ENCODE results near the gene SLC18A3.

DNA sequence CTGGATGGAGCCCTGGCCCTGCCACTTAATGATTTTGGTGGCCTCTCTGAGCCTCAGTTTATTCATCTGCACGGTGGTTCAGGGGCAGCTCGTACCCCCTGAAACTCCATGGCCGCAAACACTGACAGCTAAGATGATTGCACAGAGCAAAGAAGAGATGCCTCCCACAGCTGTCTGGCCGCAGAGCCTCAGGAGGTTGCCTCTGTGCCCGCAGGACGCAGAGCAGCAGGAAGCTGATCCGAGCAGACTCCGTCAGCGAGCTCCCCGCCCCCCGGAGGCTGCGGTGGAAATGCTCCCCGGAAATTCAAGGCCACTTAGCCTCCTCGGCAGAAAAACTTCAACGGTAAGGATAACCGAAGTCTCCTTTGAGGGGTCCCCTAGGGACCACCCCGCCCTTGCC, 39.2 kb downstream of the SLC18A3 start:
- TF ChIP-seq, protein P1, sequence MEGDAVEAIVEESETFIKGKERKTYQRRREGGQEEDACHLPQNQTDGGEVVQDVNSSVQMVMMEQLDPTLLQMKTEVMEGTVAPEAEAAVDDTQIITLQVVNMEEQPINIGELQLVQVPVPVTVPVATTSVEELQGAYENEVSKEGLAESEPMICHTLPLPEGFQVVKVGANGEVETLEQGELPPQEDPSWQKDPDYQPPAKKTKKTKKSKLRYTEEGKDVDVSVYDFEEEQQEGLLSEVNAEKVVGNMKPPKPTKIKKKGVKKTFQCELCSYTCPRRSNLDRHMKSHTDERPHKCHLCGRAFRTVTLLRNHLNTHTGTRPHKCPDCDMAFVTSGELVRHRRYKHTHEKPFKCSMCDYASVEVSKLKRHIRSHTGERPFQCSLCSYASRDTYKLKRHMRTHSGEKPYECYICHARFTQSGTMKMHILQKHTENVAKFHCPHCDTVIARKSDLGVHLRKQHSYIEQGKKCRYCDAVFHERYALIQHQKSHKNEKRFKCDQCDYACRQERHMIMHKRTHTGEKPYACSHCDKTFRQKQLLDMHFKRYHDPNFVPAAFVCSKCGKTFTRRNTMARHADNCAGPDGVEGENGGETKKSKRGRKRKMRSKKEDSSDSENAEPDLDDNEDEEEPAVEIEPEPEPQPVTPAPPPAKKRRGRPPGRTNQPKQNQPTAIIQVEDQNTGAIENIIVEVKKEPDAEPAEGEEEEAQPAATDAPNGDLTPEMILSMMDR (IDR thresholded peaks at IDR 0.05): no peak
- TF ChIP-seq POLR2A (IDR thresholded peaks at IDR 0.05): no peak

Data from uterus (tissue), 2 donors.